GM19193 (cell line): Measurements from ENCODE around the gene LYL1.

Experiments used
- POLR2A ChIP-seq: IDR thresholded peaks from 4 replicates; pipeline ENCODE4 v1.6.1; 2011; ENCODE audit not compliant: insufficient read depth, insufficient read length; ENCODE audit errors: extremely low read depth

Gene LYL1

DNA sequence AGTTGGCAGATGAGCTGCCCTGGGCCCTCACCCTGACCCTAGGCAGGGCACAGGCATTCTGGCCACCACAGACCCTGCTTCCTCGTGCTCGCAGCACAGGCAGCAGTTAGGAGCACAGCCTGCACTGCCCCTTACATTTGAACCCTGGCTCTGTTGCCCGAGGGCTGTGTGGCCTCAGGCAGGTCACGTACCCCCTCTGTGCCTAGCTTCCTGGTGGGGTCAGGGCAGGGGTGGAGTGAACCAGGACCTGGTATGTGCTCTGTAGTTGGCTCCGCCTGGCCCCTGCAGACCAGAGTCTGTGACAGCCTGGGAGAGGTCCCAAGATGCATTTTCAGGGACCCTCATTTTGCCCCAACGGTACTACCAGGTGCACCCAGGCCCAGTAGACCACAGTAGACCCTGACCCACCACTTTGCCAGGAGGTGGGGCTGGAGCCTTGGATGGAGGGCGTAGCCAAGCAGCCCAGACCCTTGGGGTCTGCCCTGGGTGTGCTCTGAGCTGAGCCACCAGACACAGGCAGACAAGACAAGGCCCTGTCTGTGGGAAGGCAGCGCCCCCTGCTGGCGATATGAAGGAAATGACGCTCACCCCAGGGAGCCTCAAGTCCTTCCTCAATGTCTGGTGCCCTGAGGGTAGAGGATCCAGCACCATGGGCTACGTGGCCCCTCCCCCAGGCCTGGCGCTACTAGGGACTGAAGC, 9.1 kb downstream of the LYL1 start:
- no peak for TF ChIP-seq POLR2A

DNA sequence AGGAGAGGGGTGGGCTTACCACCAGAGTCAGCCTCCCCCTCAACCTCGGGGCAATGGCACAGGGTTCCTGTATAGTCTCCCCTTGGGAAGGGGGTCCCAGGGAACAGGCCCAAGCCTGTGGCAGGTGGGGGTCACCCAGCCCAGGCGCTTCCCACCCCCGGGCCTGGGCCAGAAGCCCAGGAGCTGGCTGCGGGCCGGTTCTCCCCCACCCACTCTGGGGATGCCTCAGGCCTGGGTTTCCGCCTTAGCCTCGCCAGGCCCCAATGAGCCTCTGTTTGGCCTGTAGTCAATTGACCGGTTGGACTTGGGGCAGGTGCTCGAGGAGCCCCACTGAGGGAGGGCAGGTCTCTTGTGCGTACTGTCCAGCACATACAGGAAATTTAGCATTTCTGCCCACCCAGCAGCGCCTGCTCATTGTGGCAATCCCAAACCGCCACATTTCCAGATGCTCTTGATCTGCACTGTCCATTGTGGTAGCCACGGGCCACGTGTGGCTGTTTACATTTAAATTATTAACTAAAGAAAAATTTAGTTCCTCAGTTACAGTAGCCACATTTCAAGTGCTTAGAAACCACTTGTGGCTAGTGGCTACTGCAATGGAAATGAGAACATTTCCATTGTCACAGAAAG, 9.9 kb downstream of the LYL1 start:
- TF ChIP-seq POLR2A: no peak

DNA sequence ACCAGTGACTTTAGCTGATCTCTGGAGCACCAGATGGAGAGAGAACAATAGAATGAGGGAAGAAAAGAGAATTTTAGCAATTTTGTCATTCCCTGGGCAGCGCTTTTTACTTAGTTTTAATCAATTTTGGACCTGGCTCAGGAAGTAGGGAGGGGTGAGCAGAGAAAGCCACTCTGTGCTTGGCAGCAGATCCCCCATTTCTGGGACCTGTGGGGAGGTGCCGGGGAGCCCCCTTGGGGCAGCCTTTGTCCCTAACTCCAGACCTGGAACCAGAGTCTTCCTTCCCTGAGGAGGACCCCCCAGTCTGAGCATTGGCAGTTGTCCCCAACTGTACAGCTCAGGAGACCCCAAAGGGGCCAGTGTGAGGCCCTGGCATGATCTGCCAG, 10.5 kb downstream of the LYL1 start:
- TF ChIP-seq POLR2A: no peak

DNA sequence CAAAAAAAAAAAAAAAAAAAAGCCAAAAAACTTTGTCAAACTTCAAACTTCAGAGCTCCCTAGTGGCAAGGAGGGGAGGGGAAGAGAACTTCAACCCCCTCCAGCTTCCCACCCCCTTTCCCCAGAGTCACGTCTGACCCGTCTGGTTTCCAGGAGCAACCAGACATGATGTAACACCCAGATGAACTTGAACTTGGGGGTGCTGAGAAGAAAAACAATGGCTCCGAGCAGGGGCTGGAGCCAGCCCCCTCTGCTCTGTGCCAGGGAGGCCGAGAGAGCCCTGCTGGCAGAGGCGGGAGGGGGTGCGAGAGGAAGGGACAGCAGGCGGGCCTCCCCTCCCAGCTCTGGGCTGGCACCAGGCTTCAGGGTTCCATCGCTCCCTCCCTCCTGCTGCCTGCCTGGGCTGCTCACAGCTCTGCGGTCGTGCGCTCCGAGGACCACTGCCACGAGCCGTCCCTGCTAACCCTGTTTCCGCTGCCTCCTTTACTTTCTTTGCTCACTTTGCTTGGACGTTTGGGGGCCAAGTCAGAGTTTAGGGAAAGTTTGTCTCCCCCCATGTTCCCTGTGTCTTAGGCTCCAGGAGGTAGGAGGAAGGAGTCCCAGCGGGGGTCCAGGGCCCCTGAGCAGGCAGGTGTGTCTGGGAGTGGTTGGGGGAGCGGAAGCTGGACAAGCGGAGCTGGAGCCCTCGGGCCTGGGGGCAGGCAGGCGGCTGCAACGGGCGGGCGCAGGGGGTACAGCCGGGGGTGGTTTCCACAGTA, 11.1 kb downstream of the LYL1 start:
- no peak for TF ChIP-seq POLR2A

DNA sequence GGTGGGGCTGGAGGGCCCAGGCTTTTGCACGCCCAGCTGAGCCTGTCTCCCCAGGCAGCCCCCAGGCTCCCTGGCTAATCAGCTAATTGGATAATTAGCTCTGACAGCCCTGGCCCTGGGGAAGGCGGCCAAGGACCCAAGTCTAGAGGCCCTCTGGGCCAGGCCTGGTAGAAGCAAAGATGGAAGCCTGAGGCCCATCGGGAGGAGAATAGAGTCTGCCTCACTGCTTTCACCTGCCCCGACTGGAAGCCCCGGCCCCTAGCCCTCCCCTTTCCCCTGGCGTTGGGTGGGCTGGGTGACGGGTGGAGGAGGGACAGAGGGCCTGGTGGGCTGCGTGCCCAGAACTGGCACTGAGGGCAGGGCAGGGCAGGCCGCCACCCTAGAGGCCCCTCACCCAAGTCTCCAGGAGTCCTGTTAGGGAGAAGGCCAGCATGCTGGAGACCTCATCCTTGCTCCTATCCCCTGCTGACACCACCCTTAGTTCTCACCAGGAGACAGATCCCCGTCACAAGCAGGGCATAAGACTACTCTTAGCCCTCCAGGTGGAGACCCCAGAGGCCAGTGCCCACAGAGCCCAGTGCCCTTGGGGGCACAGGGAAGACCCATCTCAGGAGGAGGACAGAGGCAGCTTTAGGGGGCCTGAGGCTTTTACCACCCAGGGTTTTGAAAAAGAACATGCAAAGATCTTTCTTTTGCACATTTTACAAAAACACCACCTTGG, 12.0 kb downstream of the LYL1 start:
- no peak for TF ChIP-seq POLR2A

DNA sequence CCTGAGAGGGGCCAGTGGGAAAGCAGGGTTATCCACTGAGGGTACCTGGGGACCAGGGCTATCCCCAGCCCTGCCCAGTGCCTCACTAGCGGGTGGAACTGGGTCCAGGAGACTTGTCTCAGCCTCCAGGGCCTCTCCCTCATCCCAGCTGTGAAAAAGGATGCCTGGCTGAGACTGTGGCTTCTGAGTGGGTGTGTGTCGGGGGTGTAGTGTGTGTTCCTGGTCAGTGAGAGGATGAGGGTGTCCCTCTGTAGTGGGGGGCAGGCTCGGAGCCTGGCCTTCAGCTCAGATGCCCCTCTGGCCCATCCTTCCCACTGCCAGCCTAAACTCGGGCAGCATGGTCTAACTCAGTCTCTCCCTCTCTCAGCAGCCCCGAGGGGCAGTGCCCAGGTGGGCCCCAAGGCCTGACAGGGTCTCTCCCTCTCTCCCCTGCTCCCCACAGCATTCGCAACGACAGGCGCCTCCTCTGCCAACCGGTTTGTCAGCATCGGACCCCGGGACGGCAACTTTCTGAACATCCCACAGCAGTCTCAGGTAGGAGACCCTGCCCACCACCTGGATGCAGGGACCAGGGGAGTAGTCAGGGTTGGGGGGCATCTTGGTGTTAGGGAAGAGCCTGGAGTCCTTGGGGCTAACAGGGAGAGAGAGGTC, 12.7 kb downstream of the LYL1 start:
- no peak for TF ChIP-seq POLR2A

DNA sequence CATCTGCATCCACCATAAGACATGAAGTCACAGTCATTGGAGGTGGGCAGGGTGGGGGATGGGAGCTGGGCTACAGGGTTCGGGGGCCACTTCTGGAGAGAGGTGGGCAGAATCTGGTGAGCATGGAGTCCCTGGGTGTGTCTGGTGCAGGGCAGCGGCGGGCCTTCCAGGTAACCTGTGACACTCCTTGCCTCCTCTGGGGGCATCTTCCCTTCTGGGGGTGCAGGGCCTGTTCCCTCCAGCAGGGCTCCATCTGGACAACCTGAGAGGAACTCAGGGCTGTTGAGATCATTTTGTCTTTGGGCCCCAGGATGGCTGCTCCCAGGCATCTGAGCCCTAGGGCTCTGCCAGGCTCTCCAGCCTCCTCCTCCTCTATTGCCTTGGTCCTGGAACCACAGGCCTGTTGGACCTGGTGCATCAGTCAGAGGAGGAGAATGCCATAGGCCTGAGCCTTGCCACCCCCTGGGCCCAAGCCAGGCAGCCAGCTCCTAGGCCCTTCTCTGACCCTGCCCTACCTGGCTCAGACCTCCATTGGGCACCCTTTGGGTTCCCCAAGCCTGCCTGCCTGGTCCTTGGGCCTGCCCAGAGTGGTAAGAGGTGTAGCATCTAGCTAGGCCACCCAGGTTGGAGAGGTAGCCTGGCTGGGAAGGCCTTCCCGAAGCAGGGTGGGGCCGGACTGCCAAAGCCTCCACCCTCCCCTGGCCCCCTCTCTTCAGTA, 13.4 kb downstream of the LYL1 start:
- TF ChIP-seq POLR2A: no peak

DNA sequence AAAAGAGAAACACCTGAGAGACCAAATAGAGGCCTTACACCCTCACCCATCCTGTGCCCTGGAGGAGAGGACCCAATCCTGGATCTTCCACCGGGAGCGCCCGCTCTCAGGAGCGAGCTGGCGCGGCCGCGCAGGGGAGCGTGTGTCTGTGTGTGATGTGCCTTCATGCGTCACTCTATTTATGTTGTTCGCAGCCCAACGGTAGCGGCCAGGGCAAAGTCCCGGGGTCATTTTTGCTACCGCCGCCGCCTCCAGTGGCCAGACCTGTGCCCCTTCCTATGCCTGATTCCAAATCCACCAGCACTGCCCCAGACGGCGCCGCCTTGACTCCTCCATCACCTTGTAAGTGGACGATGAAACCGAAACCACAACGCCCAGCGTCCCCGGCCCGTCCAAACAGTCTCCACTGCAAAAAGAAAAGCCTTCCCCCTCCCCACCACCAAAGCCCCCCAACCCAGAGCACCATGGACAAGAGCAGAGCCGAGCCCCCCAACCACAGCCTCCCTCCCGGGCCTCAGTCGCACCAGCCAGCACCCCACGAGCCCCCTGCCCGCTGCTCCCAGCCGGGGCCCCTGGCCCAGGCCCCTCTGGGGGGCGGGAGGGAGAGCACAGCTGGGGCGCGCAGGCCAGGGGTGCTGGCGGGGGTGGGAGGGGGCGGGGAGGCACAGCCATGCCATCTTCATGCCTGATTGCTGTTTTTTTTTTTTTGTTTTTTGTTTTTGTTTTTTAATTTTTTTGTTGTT, 14.7 kb downstream of the LYL1 start:
- no peak for TF ChIP-seq POLR2A

DNA sequence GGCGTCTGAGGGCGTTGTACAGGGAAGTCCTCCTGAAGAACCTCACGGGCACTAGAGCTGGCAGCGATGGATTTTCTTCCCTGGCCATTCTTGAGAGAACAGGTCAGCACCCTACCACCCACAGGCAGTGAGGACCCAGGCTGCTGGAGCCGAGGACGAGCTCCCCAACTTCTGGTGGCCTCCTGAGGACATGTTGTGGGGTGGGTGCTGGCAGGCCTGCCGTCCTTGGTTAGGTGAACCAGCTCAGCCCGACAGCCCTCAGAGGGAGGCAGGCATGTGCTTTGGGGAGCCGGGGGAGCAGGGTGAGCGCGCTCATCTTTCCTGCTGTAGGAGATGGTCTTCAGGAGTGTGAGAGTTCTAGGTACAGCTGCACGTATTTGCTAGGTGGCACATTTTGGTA, 15.4 kb downstream of the LYL1 start:
- TF ChIP-seq POLR2A: no peak

DNA sequence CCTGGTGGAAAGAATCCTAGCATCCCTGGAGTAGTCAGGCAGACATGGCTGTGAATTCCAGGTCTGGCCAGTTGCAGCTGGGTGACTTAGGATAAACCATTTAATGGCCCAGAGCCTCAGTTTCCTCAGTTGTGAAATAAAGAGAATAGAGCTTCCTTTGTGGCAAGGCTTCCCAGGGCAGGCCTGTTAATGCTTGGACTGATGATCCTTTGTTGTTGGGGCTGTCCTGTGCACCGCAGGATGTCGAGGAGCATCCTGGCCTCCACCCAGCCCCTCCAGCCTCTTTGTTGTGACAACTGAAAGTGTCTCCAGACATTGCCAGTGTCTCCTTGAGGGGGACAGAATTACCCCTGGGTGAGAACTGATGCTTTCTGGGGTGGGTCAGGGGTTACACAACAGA, 16.3 kb downstream of the LYL1 start:
- no peak for TF ChIP-seq POLR2A

DNA sequence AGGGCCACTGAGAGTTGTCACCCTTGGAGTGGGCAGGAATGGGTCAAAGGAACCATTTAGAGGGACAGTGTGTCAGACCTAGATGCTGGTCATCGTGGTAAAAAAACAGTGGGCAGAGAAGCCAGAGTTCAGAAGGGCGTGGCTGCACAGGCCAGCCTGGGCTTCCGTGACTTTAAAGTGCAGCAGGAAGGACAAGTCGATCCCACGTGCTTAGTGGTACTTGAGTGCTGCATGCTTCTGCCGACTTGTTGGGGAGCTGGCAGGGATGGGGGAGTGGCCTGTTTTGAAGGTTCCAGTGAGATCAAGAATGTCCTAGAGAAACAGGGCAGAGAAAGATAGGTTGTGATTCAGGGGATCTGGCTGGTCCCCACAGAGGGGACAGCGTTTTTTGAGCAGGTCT, 17.0 kb downstream of the LYL1 start:
- TF ChIP-seq POLR2A: no peak

DNA sequence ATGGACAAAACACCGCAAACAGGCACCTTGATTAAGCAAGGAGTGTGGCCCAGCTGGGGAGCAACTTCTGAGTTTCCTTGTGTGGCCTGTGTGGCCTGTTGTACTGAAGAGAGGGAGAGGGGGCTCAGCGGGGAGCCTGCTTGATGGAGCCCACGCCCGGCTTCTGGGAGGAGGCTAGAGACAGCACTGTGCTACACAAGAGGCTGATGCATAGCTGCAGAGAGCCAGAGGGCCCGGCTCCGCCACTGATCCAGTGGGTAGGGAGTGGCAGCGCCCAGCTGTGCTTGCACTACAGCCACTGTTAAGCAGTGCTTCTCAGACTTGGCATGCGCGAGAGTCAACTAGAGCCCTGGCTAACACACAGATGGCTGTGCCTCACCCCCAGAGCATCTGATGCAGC, 19.0 kb downstream of the LYL1 start:
- TF ChIP-seq POLR2A: no peak

DNA sequence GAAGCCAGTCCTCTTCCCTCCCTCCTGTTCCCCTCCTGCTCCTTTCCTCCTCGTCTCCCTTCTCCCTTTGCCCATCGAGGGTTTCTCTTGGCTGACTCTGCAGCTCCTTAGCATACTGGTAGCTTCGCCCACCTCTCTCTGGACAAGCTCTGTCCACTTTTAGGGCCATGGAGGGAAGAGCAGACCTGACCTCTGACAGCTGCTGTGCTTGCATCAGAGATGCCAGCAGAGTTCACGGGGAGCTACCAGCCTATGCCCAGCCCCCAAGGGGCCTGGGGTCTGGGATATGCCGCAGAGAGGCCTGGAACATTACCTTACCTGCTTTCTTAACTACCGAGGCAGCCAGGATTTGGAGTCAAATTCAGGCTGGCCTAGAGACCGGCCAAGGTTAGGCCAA, 19.7 kb downstream of the LYL1 start:
- TF ChIP-seq POLR2A: no peak
